PC-9 (cell line): ENCODE measurements around the gene SDK1.

Experiments
- EZH2 ChIP-seq: fragments of 200-600 bp; sonication (generic); IDR thresholded peaks from 2 replicates; pipeline ENCODE4 v1.8.0; 2017; ENCODE audit warnings: antibody characterized with exemption, low read depth
- TF ChIP-seq, protein P1 (sequence below): fragments of 200-600 bp; sonication (generic); conservative IDR thresholded peaks from 2 replicates; pipeline ENCODE4 v1.6.1; 2017; ENCODE audit warnings: mixed run types, antibody characterized with exemption, mild to moderate bottlenecking, moderate library complexity

DNA sequence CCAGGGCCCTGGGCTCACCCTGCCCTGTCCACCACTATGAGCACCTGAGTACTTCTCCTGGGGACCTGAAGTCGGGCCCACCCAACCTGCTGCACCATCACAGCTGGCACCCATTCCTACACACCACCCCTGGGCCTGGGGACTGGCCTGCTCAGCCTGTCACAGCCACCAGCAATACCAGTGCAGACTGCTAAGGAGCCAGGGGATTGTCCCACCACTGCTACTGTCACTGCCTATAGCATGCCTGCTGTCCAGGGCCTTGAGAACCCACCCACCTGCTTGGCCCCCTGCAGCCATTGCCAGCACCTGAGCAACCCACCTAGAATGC lies 756.2 kb downstream of the SDK1 start:
- TF ChIP-seq, protein P1, sequence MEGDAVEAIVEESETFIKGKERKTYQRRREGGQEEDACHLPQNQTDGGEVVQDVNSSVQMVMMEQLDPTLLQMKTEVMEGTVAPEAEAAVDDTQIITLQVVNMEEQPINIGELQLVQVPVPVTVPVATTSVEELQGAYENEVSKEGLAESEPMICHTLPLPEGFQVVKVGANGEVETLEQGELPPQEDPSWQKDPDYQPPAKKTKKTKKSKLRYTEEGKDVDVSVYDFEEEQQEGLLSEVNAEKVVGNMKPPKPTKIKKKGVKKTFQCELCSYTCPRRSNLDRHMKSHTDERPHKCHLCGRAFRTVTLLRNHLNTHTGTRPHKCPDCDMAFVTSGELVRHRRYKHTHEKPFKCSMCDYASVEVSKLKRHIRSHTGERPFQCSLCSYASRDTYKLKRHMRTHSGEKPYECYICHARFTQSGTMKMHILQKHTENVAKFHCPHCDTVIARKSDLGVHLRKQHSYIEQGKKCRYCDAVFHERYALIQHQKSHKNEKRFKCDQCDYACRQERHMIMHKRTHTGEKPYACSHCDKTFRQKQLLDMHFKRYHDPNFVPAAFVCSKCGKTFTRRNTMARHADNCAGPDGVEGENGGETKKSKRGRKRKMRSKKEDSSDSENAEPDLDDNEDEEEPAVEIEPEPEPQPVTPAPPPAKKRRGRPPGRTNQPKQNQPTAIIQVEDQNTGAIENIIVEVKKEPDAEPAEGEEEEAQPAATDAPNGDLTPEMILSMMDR: no peak
- no peak for TF ChIP-seq EZH2
